DMS153 treated with DMSO at 0.1 percent for 48 hours (cell line): ENCODE data around the gene GALC.

Experiments used
- DNase-seq: peaks from one replicate; lab custom pipeline; 2025; ENCODE audit not compliant: unreplicated experiment; lab: John Stamatoyannopoulos, UW

GALC gene

DNA sequence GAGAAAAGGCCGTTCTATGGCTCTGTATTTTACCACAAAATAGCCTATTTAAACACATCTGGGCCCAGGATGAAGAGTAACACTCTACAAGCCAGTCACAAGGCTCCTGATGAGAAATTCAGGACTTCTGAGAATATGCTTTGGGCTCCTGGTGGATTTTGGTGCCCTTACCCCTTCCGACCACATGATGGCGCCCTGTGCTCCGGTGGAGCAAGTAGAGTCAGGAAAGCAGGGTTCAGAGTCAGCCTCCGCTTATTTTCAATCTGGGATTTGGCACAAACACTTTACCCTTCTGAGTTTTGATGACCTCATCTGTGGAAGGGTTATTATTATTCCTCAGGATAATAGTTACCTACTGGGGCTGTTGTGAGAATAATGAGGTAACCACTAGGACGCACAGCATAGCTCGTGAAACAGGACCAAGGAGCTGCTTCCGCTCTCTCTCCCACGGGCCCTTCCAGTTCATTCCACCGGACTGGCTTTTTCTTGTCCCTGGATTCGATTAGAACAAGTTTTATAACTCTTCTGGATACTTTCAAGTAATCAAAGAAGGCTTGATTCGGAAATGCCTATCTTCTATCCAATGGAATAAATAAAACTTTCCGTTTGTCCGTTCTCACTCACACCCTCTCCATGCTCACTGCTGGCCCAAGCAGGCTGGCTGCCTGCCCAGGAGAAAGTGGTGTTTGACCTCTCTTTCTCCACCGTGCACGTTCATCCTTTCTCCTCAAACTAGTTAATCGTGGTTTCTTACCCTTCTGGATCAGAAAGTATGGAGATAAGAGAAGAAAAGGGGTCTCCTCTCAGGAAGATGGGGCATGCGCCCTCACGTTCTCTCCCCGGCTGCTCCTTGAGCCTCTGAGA, 104.6 kb downstream of the GALC start:
- no peak for DNase-seq

DNA sequence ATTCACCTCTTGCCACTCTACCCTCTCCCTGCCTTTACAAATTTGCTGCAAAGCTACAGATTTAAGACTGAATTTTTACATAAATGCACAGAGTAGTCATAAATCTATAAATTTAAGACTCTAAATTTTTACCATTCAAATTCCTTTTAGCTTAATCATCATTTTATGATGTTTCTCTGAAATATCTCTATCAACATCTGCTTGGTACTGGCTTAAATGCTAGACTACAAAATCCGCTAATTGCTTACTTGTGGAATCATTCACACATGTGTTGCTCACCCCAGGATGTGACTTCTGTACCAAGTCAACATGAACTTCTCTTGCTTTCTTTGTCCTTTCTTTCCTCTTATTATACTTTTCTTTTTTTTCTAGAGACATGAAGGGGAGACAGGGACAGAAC, 109.2 kb downstream of the GALC start:
- no peak for DNase-seq
